Measurements from ENCODE around the gene CYP2S1.

- TF ChIP-seq ZNF317 (CRISPR knock-in tag; IDR thresholded peaks at IDR 0.05; ENCODE audit: borderline replicate concordance, low read depth) (no peak), CTCF (IDR thresholded peaks at IDR 0.05) (no peak), HMGXB4 (CRISPR knock-in tag; IDR thresholded peaks at IDR 0.05) (no peak), SP1 (CRISPR knock-in tag; conservative IDR thresholded peaks at IDR 0.05) (peak; percentile 66), CBFB (CRISPR knock-in tag; IDR thresholded peaks at IDR 0.05; ENCODE audit: low read depth) (no peak), E2F5 (CRISPR knock-in tag; IDR thresholded peaks at IDR 0.05) (no peak), ESRRA (CRISPR knock-in tag; IDR thresholded peaks at IDR 0.05; ENCODE audit: borderline replicate concordance) (no peak), HMGA2 (CRISPR knock-in tag; IDR thresholded peaks at IDR 0.05) (no peak), CREM (CRISPR knock-in tag; IDR thresholded peaks at IDR 0.05) (no peak)
Measured at GRCh38 chr19:41175801-41176777, 16.9 kb upstream of the CYP2S1 start.
